Thoracic aorta (tissue), 2 donors: Measurements from ENCODE around the gene MAP2. TPM values are rescaled to one million over a fixed set of nuclear protein-coding genes. Genes with fewer than 3 reads are reported as not detected.

ENCODE experiments used
- ATAC-seq: fragments of 150-250 bp; one replicate; pipeline ENCODE4 v1.8.0; 2017; ENCODE audit warnings: low read depth; ENCODE audit not compliant: insufficient number of reproducible peaks, low FRiP score
- DNase-seq: peaks from one replicate; pipeline ENCODE4 v3.0.0-alpha.2; 2020; ENCODE audit warnings: low spot score
- H3K27ac ChIP-seq, 2 donors: fragments of 200-600 bp; sonication (generic); 1 replicate in 1 of 2; 2 replicates in 1 of 2; pipeline ENCODE4 v1.5.1; 2016; ENCODE audit warnings: mild to moderate bottlenecking in 2 of 2, moderate library complexity in 2 of 2
- H3K27me3 ChIP-seq: fragments of 200-600 bp; sonication (generic); replicated peaks from 2 replicates; pipeline ENCODE4 v1.6.0; 2016; ENCODE audit warnings: mild to moderate bottlenecking; ENCODE audit not compliant: insufficient read depth
- H3K36me3 ChIP-seq: fragments of 200-600 bp; sonication (generic); one replicate; pipeline ENCODE4 v1.5.1; 2016
- H3K4me1 ChIP-seq, 2 donors: fragments of 200-600 bp; sonication (generic); 1 replicate in 1 of 2; 2 replicates in 1 of 2; pipeline versions ENCODE4 v1.5.1 to v1.6.0; 2016; ENCODE audit warnings: low read depth in 2 of 2, mild to moderate bottlenecking in 1 of 2; ENCODE audit not compliant: control insufficient read depth in 1 of 2
- H3K4me3 ChIP-seq: fragments of 200-600 bp; sonication (generic); 2 replicates; pipeline ENCODE4 v1.5.1; 2016; ENCODE audit warnings: mild to moderate bottlenecking
- H3K9me3 ChIP-seq: fragments of 200-600 bp; sonication (generic); 2 replicates; pipeline ENCODE4 v1.5.1; 2016
- CTCF ChIP-seq: fragments of 200-600 bp; sonication (generic); IDR thresholded peaks from one replicate; pipeline ENCODE4 v1.5.1; 2019; ENCODE audit warnings: antibody characterized with exemption
- total RNA-seq, 2 donors: library from RNA; depleted of rRNA; stranded (reverse); fragments of >200 nt; gene quantifications; one replicate each; pipeline versions ENCODE4 v1.1.0 to v1.2.3, GENCODE V29; 2016

Gene MAP2
- total RNA-seq, 2 donors from 2014 or later = 51.6 to 68.8 TPM

- DNase-seq = no peak
- no peak overlapping the region for H3K4me3 ChIP-seq
- ATAC-seq = no peak
- peaks cover 7 to 16% of the 10 kb centered on the region in 2 donors for H3K4me1 ChIP-seq
- no peaks in the 10 kb centered on the region for H3K27me3 ChIP-seq
- no peak for TF ChIP-seq CTCF
- H3K9me3 ChIP-seq = no peaks in the 10 kb centered on the region
- no peaks in the 10 kb centered on the region for H3K36me3 ChIP-seq
- H3K27ac ChIP-seq = peak overlapping the region in 1 of 2 donors; percentile 3
These were observed 7.9 kb downstream of the MAP2 start for GRCh38 chr2:209431701-209432100.

- Histone ChIP-seq H3K4me1 (peaks cover 15 to 30% of the 10 kb centered on the region in 2 donors), H3K4me3 (peak overlapping the region; percentile 31), H3K9me3 (no peaks in the 10 kb centered on the region), H3K36me3 (no peaks in the 10 kb centered on the region), H3K27ac (peak overlapping the region in 1 of 2 donors; percentile 11), H3K27me3 (no peaks in the 10 kb centered on the region)
- no peak for TF ChIP-seq CTCF
- no peak for ATAC-seq
- no peak for DNase-seq
These were observed 17.7 kb downstream of the MAP2 start for GRCh38 chr2:209441541-209441940.

GRCh38 chr2:209442939-209443338 is 19.1 kb downstream of the MAP2 start:
- H3K4me3 ChIP-seq = no peak overlapping the region
- no peak for DNase-seq
- H3K27me3 ChIP-seq = no peaks in the 10 kb centered on the region
- H3K4me1 ChIP-seq = peaks cover 15 to 30% of the 10 kb centered on the region in 2 donors
- no peaks in the 10 kb centered on the region for H3K9me3 ChIP-seq
- no peak for TF ChIP-seq CTCF
- no peaks in the 10 kb centered on the region for H3K36me3 ChIP-seq
- H3K27ac ChIP-seq = no peak overlapping the region
- ATAC-seq = no peak

GRCh38 chr2:209445485-209445884 is 21.6 kb downstream of the MAP2 start:
- Histone ChIP-seq H3K27me3 (no peaks in the 10 kb centered on the region), H3K9me3 (no peaks in the 10 kb centered on the region), H3K4me3 (no peak overlapping the region), H3K36me3 (no peaks in the 10 kb centered on the region), H3K27ac (no peak overlapping the region), H3K4me1 (peaks cover 15 to 30% of the 10 kb centered on the region in 2 donors)
- TF ChIP-seq CTCF = no peak
- ATAC-seq (no peak), DNase-seq (no peak)

GRCh38 chr2:209451209-209451834 is 27.5 kb downstream of the MAP2 start:
- no peaks in the 10 kb centered on the region for H3K9me3 ChIP-seq
- ATAC-seq (no peak), DNase-seq (no peak)
- H3K27ac ChIP-seq = no peak overlapping the region
- H3K27me3 ChIP-seq = no peaks in the 10 kb centered on the region
- H3K36me3 ChIP-seq = no peaks in the 10 kb centered on the region
- no peak overlapping the region for H3K4me3 ChIP-seq
- peaks cover 0 to 10% of the 10 kb centered on the region in 2 donors for H3K4me1 ChIP-seq
- TF ChIP-seq CTCF = no peak
